GM12892 (cell line): Measurements from ENCODE around the gene GDI2.
A peak's percentile ranks its signal among the peaks of the same experiment; 100 is the strongest.
"Not testable (repeated sequence)": the region's sequence is repeated elsewhere in the genome, so short reads cannot be mapped to it uniquely, and the experiment has no call there.

Source experiments
- DNase-seq: peaks from one replicate; pipeline ENCODE4 v3.0.0; 2011; ENCODE audit not compliant: insufficient read length
- FAIRE-seq: peaks from 2 replicates; lab custom pipeline; 2011; peaks lifted over from hg19 to GRCh38; lab: Jason Lieb, UNC
- POLR2A ChIP-seq: IDR thresholded peaks from 2 replicates; pipeline ENCODE4 v1.6.1; 2011; ENCODE audit warnings: low read depth, low read length, control low read depth
- POLR2AphosphoS5 ChIP-seq: IDR thresholded peaks from 2 replicates; pipeline ENCODE4 v1.6.1; 2011; ENCODE audit warnings: low read depth, low read length, control low read depth
- TAF1 ChIP-seq: IDR thresholded peaks from 2 replicates; pipeline ENCODE4 v1.6.1; 2011; ENCODE audit warnings: low read depth, mild to moderate bottlenecking, control low read depth, low read length, borderline replicate concordance

The GDI2 gene

DNA sequence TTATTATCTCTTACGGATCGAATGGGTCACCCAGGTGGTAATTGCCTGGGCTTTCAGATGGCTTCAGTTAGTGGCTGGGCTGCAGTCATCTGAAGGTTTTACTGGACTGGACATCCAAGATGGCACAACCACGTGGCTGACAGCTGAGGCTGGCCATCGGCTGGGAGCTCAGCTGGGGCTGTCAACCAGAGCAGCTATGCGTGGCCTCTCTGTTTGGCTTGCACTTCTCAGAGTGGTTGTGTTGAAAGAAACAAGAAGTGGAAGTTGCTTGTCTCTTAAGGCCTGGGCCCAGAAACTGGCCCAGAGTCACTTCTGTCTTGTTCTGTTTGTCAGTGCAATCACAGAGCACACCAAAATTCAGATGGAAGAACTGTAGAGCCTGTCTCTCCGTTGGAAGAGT lies 5.7 kb upstream of the GDI2 start:
- FAIRE-seq (no peak), DNase-seq (no peak)
- TF ChIP-seq POLR2A (no peak), TAF1 (no peak), POLR2AphosphoS5 (no peak)

DNA sequence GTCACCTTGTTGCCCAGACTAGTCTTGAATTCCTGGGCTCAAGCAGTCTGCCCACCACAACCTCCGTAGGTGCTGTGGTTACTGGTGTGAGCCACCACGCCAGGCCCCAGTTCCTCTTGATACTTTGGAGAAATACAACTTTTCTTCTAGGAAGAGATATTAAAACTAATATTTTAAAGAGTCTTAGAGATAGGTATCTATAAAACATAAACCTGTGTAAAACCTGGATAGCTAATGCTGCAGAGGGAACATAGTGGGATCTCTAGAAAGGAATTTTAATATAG lies 4.8 kb upstream of the GDI2 start:
- DNase-seq (no peak), FAIRE-seq (no peak)
- TF ChIP-seq POLR2A = no peak
- no peak for TF ChIP-seq POLR2AphosphoS5
- no peak for TF ChIP-seq TAF1

DNA sequence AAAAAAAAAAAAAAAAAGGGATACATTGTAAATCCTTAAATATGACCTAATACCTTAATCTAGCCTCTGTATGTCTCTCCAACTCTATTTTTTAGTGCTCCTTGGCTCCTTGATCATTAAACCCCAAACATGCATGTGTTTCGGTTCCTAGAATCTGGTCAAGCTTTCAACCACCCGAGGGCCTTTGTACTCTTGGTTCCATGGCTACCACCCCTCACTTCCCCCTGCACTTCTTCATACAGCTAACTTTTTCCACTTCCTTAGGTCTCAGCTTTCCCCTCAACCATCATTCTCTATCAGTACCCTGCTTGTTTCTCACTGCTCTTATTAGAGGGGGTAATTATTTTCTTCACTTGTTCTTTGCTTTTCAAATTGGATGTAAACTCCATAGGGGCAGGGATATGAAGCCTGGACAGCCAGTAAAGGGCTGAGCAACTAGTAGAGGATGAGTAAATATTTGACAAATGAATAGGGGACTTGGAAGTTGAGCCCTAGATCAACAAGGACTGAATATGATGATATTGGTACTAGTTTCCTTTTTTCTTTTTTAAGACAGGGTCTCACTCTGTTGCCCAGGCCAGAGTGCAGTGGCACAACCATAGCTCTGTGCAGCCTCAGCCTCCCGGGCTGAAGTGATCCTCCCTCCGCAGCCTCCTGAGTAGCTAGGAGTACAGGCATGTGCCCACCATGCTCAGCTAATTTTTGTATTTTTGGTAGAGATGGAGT lies 4.3 kb upstream of the GDI2 start:
- DNase-seq = no peak
- no peak for FAIRE-seq

DNA sequence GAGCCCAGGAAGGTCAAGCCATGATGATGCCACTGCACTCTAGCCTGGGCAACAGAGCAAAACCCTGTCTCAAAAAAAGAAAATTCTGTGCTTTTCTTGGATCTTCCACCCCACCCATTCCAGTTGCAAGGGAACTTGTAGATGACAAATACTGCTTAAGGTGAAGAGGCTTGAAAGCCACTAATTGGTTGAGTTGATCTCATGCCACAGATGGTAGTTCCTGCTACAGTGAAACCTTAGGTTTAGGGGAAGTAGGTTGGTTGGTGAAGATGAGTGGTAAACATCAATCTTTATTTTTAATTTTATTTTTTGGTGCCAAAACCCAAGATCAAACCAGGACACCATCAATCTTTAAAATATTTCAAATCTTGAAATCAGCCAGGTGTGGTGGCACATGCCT lies 2.9 kb upstream of the GDI2 start:
- DNase-seq (no peak), FAIRE-seq (peak; percentile 9)
- TF ChIP-seq TAF1 = no peak
- TF ChIP-seq POLR2A = no peak
- no peak for TF ChIP-seq POLR2AphosphoS5

More for the DNA sequence above, 4.3 kb upstream of the GDI2 start:
- TF ChIP-seq POLR2AphosphoS5 (no peak), POLR2A (no peak), TAF1 (no peak)

DNA sequence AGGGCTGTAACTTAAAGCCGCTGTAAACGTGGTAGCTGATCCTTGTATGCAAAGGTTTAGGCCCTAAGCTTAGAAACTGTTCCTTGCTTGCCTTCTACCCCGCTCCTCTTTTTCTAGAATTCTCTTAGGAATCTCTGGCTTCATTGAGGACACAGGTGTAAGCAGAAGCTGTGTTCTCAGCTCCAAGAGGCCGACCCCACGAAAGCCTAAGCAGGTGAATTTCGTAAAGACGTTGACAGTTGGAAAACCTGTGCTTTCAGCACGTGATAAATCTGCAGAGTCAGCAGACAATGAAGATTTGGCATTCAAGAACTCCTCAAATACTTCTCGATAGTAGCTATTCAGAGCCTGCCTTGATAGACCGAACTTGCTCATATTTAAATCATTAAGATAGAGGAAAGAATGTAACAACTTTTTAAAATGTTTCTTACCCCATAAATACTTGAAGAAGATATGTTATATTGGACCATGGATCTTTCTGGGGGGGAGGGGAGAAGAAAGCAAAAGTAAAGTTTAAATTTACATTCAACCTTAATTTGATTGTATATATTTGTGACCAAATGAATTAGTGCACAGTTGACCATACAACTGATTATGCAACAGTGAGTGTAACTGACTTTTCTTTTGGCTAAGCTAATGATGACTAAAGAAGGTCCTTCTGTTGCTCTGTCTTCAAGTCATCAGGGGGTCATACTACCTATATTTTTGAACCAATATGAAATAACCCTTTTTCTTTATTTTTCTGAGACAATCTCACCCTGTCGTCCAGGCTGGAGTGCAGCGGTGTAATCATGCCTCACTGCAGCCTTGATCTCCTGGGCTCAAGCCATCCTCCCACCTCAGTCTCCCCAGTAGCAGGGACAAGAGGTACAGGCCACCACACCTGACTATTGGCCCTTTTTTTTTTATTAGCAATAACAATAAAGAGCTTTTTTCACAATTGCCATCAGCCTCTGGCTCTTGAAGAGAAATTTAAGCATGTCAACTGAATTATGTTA lies 1.2 kb upstream of the GDI2 start:
- no peak for DNase-seq
- FAIRE-seq = no peak
- TF ChIP-seq POLR2A = no peak
- TF ChIP-seq POLR2AphosphoS5 = no peak; the same call in 1 of the 2 replicates
- TF ChIP-seq TAF1 = no peak

DNA sequence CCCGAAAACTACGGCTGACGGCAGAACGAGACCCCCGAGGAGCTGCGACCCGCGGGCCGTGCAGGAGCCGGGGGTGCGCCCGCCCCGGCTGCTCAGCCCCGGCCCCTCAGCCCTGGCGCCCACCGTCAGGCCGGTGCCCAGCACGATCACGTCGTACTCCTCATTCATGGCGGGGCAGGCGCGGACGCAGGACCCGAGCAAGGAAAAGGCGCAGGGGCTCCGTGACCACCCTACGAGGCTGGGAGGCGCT lies 218 bp downstream of the GDI2 start:
- TF ChIP-seq POLR2A = no peak
- no peak for TF ChIP-seq POLR2AphosphoS5
- no peak for TF ChIP-seq TAF1
- DNase-seq = no peak
- no peak for FAIRE-seq

DNA sequence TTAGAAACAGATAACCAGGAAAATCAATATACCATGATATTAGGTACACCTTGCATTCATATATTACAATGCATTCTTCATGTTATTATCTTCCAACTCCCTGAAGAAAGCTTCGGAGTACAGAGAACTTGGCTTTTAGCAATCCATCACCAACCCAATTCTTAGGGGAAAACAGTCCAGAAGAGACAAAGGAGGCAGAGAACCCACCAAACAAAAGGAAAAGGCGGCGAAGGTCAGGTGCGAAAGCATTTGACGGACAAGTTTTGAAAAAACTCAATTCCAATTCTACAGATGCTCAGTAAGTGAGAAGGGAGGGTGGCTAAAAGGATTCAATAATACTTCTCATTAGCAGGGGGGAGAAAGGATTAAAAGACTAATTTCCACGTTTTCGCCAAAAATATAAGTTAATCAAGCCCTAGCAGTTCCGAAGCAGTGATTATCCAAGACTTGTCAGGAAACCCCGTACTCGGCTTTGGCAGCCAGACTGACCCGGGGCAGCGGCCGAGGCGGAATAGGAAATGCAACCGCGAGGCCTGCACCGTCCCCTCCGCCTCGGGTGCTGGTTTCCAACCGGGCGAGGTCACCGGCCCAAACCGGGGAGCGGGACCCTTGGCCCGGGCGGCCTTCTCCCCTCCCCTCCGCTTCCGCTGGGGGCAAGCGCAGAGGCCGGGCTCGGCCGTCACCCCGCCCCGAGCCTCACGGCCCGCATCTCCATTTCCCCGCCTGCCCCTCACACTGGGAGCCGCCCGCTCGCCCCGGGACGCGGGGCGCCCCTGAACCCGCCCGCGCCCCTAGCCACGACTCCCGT lies 747 bp downstream of the GDI2 start:
- no peak for DNase-seq
- FAIRE-seq = peak; percentile 53
- no peak for TF ChIP-seq POLR2A
- TF ChIP-seq TAF1 = no peak
- TF ChIP-seq POLR2AphosphoS5 = no peak

DNA sequence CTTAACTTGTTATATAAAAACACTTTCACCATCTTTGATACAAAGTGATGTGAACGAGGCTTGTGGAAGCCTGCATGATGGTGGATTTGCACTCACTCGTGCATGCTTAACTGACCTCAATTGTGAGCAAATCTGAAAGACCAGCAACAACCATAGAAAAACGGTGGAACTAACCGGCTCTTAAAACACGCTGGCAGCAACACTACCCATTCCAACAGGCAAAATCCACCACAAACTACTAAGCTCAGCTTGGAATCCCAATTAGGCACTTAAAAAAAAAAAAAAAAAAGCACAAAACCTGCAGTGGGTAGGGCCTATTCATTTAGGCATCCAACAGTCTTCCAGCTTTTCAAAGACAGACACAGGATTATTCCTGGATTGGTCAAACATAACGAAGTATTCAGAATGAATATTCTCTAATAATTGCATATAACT lies 1.8 kb downstream of the GDI2 start:
- DNase-seq = no peak
- TF ChIP-seq POLR2A = no peak
- no peak for TF ChIP-seq TAF1
- no peak for TF ChIP-seq POLR2AphosphoS5
- peak; percentile 44 for FAIRE-seq

DNA sequence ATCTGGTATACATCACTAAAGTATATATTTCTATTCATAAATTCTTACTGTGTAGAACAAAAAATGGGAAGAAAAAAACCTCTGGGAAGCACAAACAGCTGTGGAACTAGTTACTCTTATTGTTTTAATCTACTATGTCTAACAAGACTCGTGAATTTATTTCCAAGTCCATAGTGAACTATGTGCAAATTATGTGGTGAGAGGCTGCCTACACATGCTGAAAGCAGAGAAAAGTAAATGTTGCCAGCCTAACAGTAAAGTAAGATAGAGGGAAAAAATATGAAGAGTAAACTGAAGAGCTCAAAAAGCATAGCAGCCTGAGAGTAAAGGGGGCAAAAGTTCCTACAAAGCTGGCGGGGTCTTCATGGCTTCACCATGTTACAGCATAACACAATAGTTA lies 3.0 kb downstream of the GDI2 start:
- FAIRE-seq (no peak), DNase-seq (no peak)
- no peak for TF ChIP-seq POLR2A
- no peak for TF ChIP-seq POLR2AphosphoS5
- no peak for TF ChIP-seq TAF1

DNA sequence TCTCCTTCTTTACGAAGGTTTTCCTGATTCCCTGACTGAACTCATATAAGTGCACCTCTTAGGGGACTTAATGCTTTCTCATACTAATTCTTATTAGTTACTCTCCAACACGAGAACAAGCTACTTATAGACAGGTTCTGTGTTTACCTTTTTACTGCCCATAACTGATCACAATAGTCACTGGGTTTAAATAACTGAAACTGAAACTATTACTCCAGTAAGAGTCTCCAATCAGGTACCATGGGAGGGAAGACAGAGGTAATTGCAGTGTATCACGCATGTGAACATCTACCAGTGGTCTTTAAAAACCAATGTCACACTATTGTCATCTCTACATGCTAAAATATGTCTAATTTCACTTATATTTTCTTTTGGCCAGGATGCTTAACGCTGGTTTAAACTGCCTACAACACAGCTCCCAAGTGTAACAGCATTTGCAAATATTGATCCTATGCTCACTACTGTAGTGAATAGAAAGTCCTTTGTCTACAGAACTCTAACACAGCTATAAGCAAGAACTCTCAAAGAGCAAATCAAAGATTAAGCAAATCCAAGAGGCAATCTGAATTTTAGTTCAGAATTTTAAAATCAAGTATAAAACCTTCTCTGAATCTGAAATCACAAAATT lies 3.6 kb downstream of the GDI2 start:
- no peak for TF ChIP-seq POLR2AphosphoS5
- TF ChIP-seq POLR2A = no peak
- no peak for TF ChIP-seq TAF1
- no peak for DNase-seq
- FAIRE-seq = no peak

DNA sequence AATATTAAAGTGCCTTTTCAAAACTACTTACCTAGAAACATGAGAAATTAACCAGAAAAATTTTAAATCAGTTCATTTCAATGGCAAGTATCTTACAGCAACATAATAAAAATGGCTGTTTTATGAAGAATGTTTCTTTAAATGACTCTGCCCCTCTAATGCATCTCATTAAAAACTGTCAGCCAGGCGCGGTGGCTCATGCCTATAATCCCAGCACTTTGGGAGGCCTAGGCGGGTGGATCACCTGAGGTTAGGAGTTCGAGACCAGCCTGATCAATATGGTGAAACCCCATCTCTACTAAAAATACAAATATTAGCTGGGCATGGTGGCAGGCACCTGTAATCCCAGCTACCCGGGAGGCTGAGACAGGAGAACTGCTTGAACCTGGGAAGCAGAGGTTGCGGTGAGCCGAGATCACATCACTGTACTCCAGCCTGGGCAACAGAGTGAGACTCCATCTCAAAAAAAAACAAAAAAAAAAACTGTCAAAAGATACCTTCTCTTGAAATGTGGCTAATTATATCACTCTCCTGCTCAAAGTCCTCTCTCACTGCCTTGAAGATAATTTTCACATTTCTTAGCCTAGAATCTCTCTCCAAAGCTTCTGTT lies 4.3 kb downstream of the GDI2 start:
- not testable (repeated sequence) for FAIRE-seq, DNase-seq
